Posterior vena cava (tissue), 2 donors: Measurements from ENCODE around the gene FAM200C. TPM values are rescaled to one million over a fixed set of nuclear protein-coding genes. Genes with fewer than 3 reads are reported as not detected.
"Not testable (repeated sequence)": the region's sequence is repeated elsewhere in the genome, so short reads cannot be mapped to it uniquely, and the experiment has no call there.

Source experiments
- DNase-seq: peaks from one replicate; pipeline ENCODE4 v3.0.0-alpha.2; 2020; ENCODE audit warnings: low spot score
- intact Hi-C, 2 donors: fragments of 100-400 bp; cut with DNase I; formaldehyde crosslinking; loops; one replicate each; pipeline versions ENCODE4 v1.14.1 to v1.14.2; 2022 to 2023
- long read RNA-seq, 2 donors: library from polyadenylated mRNA; unstranded; transcript quantifications; one replicate each; pipeline ENCODE4 v2.0.0, GENCODE V29; 2020 to 2021
- total RNA-seq, 2 donors: library from RNA; stranded (reverse); fragmentation: NEBNext Ultra II Directional; extraction: Animal tissue kit (Norgen Biotek cat#: 25700); gene quantifications; one replicate each; pipeline ENCODE4 v1.2.1, GENCODE V29; 2021
- donor health status: DM: yes; HTN: yes; CAD: no.
- donor health status: DM: yes; HTN: yes; CAD: no.

FAM200C gene
- total RNA-seq: 1 to 10 TPM; 4.1 to 4.8 TPM
- long read RNA-seq, donor 1, partial matches to known transcripts: 1 of 3 reads
- long read RNA-seq, donor 1, other reads (novel, unspliced or antisense): 0 of 3 reads
- long read RNA-seq, donor 2, transcript ZBED8-201 (2 exons, 2,851 nt): major isoform, 13 of 13 reads
- long read RNA-seq, donor 2, partial matches to known transcripts: 0 of 13 reads
- long read RNA-seq, donor 2, other reads (novel, unspliced or antisense): 0 of 13 reads

GRCh38 chr5:160399402-160400353, at the start of gene FAM200C:
Gene FAM200C, minus strand, starts transcription at chr5:160400054. Its CDS starts 4,564 bp downstream, at chr5:160395490.
- peak; percentile 97 for DNase-seq
- intact Hi-C loops: loop anchor here in 1 of 2 donors (10.0 kb wide), 1 partner anchor 375 kb away; no protein-coding TSS in a partner anchor

GRCh38 chr5:160449458-160449857, 49.6 kb upstream of the FAM200C start:
- intact Hi-C loops: no loop called here
- DNase-seq: no peak

GRCh38 chr5:160448886-160449285, 49.0 kb upstream of the FAM200C start:
- intact Hi-C loops: no loop called here
- no peak for DNase-seq

- intact Hi-C loops: no loop called here
- DNase-seq: no peak
These were observed 45.9 kb upstream of the FAM200C start for GRCh38 chr5:160445751-160446150.

- DNase-seq: no peak
- intact Hi-C loops: no loop called here
These were observed 45.3 kb upstream of the FAM200C start for GRCh38 chr5:160445132-160445531.

- intact Hi-C loops: no loop called here
These were observed 44.6 kb upstream of the FAM200C start for GRCh38 chr5:160444407-160444806.

GRCh38 chr5:160442824-160443431, 43.1 kb upstream of the FAM200C start:
- DNase-seq: no peak
- intact Hi-C loops: no loop called here

More at GRCh38 chr5:160444407-160444806, 44.6 kb upstream of the FAM200C start:
- DNase-seq: no peak

GRCh38 chr5:160441311-160441781, 41.5 kb upstream of the FAM200C start:
- no peak for DNase-seq
- intact Hi-C loops: no loop called here

GRCh38 chr5:160439205-160439600, 39.3 kb upstream of the FAM200C start:
- intact Hi-C loops: no loop called here

GRCh38 chr5:160438316-160439204, 38.7 kb upstream of the FAM200C start:
- DNase-seq: no peak
- intact Hi-C loops: no loop called here

More at GRCh38 chr5:160439205-160439600, 39.3 kb upstream of the FAM200C start:
- peak; percentile 95 for DNase-seq

GRCh38 chr5:160437271-160437670, 37.4 kb upstream of the FAM200C start:
- DNase-seq: no peak
- intact Hi-C loops: no loop called here

- intact Hi-C loops, DNase-seq: not testable (repeated sequence)
These were observed 36.8 kb upstream of the FAM200C start for GRCh38 chr5:160436661-160437060.

- no peak for DNase-seq
- intact Hi-C loops: no loop called here
These were observed 36.2 kb upstream of the FAM200C start for GRCh38 chr5:160436017-160436416.

- intact Hi-C loops: no loop called here
- DNase-seq: no peak
These were observed 35.7 kb upstream of the FAM200C start for GRCh38 chr5:160435532-160435931.

- intact Hi-C loops: no loop called here
- no peak for DNase-seq
These were observed 34.2 kb upstream of the FAM200C start for GRCh38 chr5:160434022-160434531.

- intact Hi-C loops: no loop called here
- DNase-seq: no peak
These were observed 32.9 kb upstream of the FAM200C start for GRCh38 chr5:160432787-160433186.

- intact Hi-C loops: no loop called here
- DNase-seq: no peak
These were observed 32.3 kb upstream of the FAM200C start for GRCh38 chr5:160432196-160432595.

- DNase-seq: no peak
- intact Hi-C loops: no loop called here
These were observed 27.8 kb upstream of the FAM200C start for GRCh38 chr5:160427607-160428006.

GRCh38 chr5:160423099-160423498, 23.2 kb upstream of the FAM200C start:
- DNase-seq: no peak
- intact Hi-C loops: no loop called here
